Activated naive CD4-positive, alpha-beta T cell treated with anti-CD3 and anti-CD28 coated beads, Interleukin-2, amount 50 U/mL, for 72 hours (primary cell): Measurements from ENCODE around the gene ZNF575. TPM values are rescaled to one million over a fixed set of nuclear protein-coding genes. Genes with fewer than 3 reads are reported as not detected.

ENCODE experiments used
- ATAC-seq, 2 donors: fragments of 150-1000 bp; cut with Tn5 transposase; 2 replicates each; pipeline ENCODE4 v1.10.0; 2021; ENCODE audit warnings: mild to moderate bottlenecking in 2 of 2, moderate library complexity in 2 of 2
- DNase-seq, 2 donors: peaks; one replicate each; pipeline ENCODE4 v3.0.0; 2021 to 2022; ENCODE audit warnings: low spot score in 2 of 2
- H3K27ac Mint-ChIP-seq, 2 donors: one replicate each; pipeline ENCODE4 v1.8.0; 2022; ENCODE audit warnings: mild to moderate bottlenecking in 2 of 2, mixed read lengths in 2 of 2
- H3K36me3 Mint-ChIP-seq, 2 donors: one replicate each; pipeline ENCODE4 v1.8.0; 2022; ENCODE audit warnings: mixed read lengths in 2 of 2
- H3K9me3 Mint-ChIP-seq, 2 donors: one replicate each; pipeline ENCODE4 v1.8.0; 2022; ENCODE audit warnings: mixed read lengths in 2 of 2
- total RNA-seq, 2 donors: library from RNA; stranded (reverse); gene quantifications; one replicate each; pipeline ENCODE4 v1.2.3, GENCODE V29; 2022

ZNF575 gene
- total RNA-seq, 2 donors from 2014 or later = 0.98 to 3.3 TPM

DNA sequence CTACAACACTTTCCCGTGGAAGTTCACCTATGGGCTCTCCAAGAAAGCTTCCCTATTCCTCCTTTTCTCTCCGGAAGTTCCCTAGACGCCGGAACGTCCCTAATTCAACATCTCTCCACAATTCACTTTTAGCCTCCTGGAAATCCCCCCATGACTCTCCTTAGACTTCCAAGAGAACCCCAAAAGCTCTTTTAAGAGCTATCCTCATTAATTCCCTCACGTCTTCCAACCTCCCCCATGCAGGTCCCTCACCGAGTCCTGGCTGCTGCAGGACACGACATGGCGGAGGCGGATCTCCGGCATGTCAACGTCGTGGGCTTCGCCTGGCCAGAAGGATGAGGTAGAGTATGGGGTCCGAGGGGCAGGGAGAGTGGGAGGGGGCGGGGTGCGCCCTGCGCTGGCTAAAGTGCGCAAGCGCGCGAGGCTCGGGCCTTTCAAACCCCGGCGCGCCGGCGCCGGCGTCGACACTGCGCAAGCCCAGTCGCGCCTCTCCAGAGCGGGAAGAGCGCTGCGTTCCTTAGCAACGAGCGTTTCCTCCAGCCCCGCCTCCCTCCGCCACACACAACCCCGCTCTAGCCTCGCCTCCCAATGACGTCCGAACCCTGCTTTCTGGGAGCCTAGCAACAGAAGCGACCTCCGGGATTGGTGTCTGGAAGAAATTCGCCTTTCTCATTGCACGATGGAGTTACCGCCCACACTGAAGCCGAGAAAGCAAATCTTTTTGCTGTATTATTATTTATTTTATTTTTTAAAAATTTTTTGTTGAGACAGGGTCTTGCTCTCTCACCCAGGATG is 42.4 kb downstream of the ZNF575 start, which contains the start of the genes PINLYP and XRCC1:
Gene PINLYP, plus strand, starts transcription at position 646 of the 795 bp plus-strand sequence. CDS start 1,391 bp downstream, outside the sequence.
Gene XRCC1, minus strand, starts transcription at position 372 of the 795 bp plus-strand sequence. Its CDS starts 69 bp downstream, at position 303.
- DNase-seq = peak; percentile 92 to 94
- ATAC-seq = peak; percentile 99 to 100
- peaks cover 13 to 14% of the 10 kb centered on the region in 2 donors for H3K36me3 Mint-ChIP-seq
- H3K27ac Mint-ChIP-seq = peak within 1 kb of the TSS; percentile 98 to 99
- no peaks in the 10 kb centered on the region for H3K9me3 Mint-ChIP-seq

DNA sequence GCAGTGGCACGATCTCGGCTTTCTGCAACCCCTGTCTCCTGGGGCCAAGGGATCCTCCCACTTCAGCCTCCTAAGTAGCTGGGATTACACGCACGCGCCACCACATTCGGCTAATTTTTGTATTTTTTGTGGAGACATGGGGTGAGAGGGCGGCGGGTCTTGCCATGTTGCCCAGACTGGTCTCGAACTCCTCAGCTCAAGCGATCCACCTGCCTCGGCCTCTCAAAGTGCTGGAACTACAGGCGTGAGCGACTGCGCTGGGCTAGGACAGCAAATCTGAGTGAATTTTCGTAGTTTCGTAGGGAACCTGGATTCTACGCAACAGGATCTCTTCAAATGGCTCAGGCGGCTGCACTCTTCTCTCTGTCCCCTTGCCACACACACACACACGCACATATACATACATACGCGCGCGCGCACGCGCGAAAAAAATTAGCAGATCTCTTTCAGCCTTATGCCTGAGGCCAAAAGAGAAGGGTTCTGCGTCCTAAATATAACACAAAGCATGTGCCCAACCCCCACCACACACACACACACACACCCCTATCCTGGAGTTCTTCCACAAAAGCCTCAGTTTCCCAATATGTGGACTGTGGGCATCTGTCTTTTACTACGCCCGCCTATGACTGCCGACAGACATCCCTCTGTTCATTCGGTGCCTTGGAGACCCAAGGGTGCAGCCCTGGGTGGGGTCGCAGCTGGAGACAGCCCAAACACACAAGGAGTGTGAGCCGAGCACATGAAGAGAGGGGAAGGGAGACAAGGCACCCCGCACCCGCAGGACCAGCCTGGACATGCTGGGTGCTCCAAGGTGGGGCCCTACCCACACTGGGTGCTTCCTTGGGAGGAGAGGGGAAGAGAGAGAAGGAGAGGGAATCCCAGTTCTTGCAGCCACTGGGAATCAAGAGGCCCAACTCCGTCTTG is 43.2 kb downstream of the ZNF575 start:
- Mint-ChIP-seq H3K27ac (peak overlapping the region; percentile 92 to 98), H3K9me3 (no peaks in the 10 kb centered on the region), H3K36me3 (peaks cover 13 to 14% of the 10 kb centered on the region in 2 donors)
- DNase-seq = no peak
- no peak for ATAC-seq

DNA sequence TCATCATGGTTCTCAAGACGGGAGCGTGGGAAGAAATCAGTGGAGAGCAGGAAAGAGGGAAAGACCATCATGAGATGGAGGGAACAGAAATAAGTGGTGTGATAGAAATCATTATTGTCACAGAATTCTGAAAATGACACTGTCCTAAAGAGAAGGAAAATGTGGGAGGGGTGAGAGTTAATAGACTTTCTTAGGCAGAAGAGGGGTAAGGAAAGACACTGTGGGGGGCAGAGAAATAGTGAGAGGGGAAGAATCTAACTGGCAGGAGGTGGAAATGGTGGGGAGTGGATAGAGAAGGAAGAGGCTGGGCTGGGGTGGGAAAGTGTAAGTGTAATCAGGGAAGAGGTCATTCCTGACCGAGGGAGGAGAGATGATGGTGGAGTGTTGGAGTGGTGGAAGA is 45.8 kb downstream of the ZNF575 start:
- ATAC-seq (no peak), DNase-seq (no peak)
- no peaks in the 10 kb centered on the region for H3K9me3 Mint-ChIP-seq
- peak overlapping the region in 1 of 2 donors; percentile 93 for H3K27ac Mint-ChIP-seq
- H3K36me3 Mint-ChIP-seq = peaks cover 13 to 14% of the 10 kb centered on the region in 2 donors

GRCh38 chr19:43581467-43581866 is 48.5 kb downstream of the ZNF575 start:
- ATAC-seq (no peak), DNase-seq (no peak)
- Mint-ChIP-seq H3K27ac (no peak overlapping the region), H3K36me3 (peaks cover 7 to 18% of the 10 kb centered on the region in 2 donors), H3K9me3 (no peaks in the 10 kb centered on the region)

GRCh38 chr19:43582495-43582894 is 49.5 kb downstream of the ZNF575 start:
- DNase-seq = no peak
- no peak overlapping the region for H3K27ac Mint-ChIP-seq
- peaks cover 7 to 18% of the 10 kb centered on the region in 2 donors for H3K36me3 Mint-ChIP-seq
- no peaks in the 10 kb centered on the region for H3K9me3 Mint-ChIP-seq
- ATAC-seq = no peak

DNA sequence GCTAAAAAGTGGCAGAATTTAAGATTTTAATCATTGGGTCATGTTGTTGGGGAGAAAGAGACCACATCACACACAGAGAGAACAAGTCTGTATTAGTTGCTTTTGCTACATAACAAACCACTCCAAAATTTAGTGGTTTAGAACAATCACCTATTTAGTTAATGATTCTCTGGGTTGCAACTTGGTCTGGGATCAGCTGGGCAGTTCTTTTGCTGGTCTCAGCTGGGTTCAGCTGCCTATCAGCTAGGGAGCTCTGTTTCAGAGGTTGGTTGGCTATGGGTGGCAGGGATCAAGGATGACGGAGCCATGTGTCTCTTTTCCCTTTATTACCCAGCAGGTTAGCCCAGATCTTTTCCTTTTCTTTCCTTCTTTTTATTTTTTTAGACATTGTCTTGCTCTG is 51.5 kb downstream of the ZNF575 start:
- no peak for DNase-seq
- Mint-ChIP-seq H3K36me3 (peaks cover 7 to 17% of the 10 kb centered on the region in 2 donors), H3K27ac (peak overlapping the region in 1 of 2 donors; percentile 42), H3K9me3 (no peaks in the 10 kb centered on the region)
- no peak for ATAC-seq

Other genes starting within 250 kb of the ZNF575 start
- gene CD177, start 179.5 kb upstream of the ZNF575 start, total RNA-seq = not detected
- not detected for gene TEX101, start 118.3 kb upstream of the ZNF575 start, total RNA-seq
- gene LYPD3, start 67.6 kb upstream of the ZNF575 start, total RNA-seq = 1 to 10 TPM; 3.0 to 7.1 TPM
- 10 to 100 TPM; 23.1 to 27.3 TPM for gene PHLDB3, start 28.4 kb upstream of the ZNF575 start, total RNA-seq
- gene ETHE1, start 6.0 kb upstream of the ZNF575 start, total RNA-seq = 10 to 100 TPM; 88.0 to 89.2 TPM
- 10 to 100 TPM; 36.9 to 39.5 TPM for gene XRCC1, start 42.3 kb downstream of the ZNF575 start, total RNA-seq
- gene PINLYP, start 42.6 kb downstream of the ZNF575 start, total RNA-seq = 1 to 10 TPM; 6.5 to 9.0 TPM
- gene IRGQ, start 62.9 kb downstream of the ZNF575 start, total RNA-seq = 10 to 100 TPM; 21.6 to 29.4 TPM
- 10 to 100 TPM; 15.9 to 19.6 TPM for gene ZNF576, start 63.4 kb downstream of the ZNF575 start, total RNA-seq
- gene SRRM5, start 78.9 kb downstream of the ZNF575 start, total RNA-seq = under 1 TPM; 0.68 to 0.80 TPM
- 10 to 100 TPM; 14.2 to 21.1 TPM for gene ZNF428, start 86.4 kb downstream of the ZNF575 start, total RNA-seq
- gene CADM4, start 106.7 kb downstream of the ZNF575 start, total RNA-seq = under 1 TPM; 0.58 to 0.66 TPM
- 10 to 100 TPM; 13.8 to 20.8 TPM for gene PLAUR, start 137.0 kb downstream of the ZNF575 start, total RNA-seq
- gene IRGC, start 182.9 kb downstream of the ZNF575 start, total RNA-seq = not detected
- gene SMG9, start 221.8 kb downstream of the ZNF575 start, total RNA-seq = 100 to 1,000 TPM in 1 of 2 donors, 10 to 100 TPM in 1; 62.8 to 145 TPM
- 100 to 1,000 TPM; 110 to 145 TPM for gene KCNN4, start 247.8 kb downstream of the ZNF575 start, total RNA-seq